Measurements from ENCODE around the gene ERMAP. TPM values are rescaled to one million over a fixed set of nuclear protein-coding genes. Genes with fewer than 3 reads are reported as not detected.
A peak's percentile ranks its signal among the peaks of the same experiment; 100 is the strongest.
"Not testable (repeated sequence)": the region's sequence is repeated elsewhere in the genome, so short reads cannot be mapped to it uniquely, and the experiment has no call there.

The ERMAP gene
- total RNA-seq, 2 donors from 2014 or later: 9.0 to 13.3 TPM

DNA sequence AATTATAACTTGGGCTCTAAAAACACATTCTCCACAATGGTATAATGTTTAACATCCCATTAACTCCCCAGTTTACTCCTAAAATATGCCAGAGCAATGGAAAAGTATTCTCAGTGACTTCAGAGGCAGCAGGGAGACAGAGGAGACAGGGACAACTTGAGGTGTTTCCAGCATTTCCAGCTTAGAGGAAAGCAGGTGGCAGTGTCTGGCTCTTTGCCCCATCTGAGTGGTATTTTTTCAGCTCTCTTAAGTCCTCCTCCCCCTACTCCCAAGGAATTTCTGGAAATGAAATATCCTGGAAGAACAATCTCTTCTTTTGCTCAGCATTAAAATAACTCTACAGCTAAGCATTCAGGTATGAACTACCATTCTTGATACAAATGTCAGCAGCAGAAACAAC is 10.8 kb upstream of the ERMAP start:
- Histone ChIP-seq H3K27me3 (no peaks in the 10 kb centered on the region), H3K27ac (no peak overlapping the region), H3K9ac (ENCODE audit: low read depth in 2 of 2, low read length in 2 of 2) (no peak overlapping the region), H3K36me3 (no peaks in the 10 kb centered on the region), H3K9me3 (no peaks in the 10 kb centered on the region), H3K4me1 (no peaks in the 10 kb centered on the region), H3K4me3 (no peak overlapping the region)
- TF ChIP-seq, protein P1, sequence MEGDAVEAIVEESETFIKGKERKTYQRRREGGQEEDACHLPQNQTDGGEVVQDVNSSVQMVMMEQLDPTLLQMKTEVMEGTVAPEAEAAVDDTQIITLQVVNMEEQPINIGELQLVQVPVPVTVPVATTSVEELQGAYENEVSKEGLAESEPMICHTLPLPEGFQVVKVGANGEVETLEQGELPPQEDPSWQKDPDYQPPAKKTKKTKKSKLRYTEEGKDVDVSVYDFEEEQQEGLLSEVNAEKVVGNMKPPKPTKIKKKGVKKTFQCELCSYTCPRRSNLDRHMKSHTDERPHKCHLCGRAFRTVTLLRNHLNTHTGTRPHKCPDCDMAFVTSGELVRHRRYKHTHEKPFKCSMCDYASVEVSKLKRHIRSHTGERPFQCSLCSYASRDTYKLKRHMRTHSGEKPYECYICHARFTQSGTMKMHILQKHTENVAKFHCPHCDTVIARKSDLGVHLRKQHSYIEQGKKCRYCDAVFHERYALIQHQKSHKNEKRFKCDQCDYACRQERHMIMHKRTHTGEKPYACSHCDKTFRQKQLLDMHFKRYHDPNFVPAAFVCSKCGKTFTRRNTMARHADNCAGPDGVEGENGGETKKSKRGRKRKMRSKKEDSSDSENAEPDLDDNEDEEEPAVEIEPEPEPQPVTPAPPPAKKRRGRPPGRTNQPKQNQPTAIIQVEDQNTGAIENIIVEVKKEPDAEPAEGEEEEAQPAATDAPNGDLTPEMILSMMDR (IDR thresholded peaks at IDR 0.05): no peak
- intact Hi-C loops (cut with DNase I): no loop called here
- no peak for DNase-seq

- Histone ChIP-seq H3K27me3 (no peaks in the 10 kb centered on the region), H3K9ac (ENCODE audit: low read depth in 2 of 2, low read length in 2 of 2) (no peak overlapping the region), H3K4me3 (no peak overlapping the region), H3K36me3 (no peaks in the 10 kb centered on the region), H3K4me1 (no peaks in the 10 kb centered on the region), H3K27ac (no peak overlapping the region), H3K9me3 (no peaks in the 10 kb centered on the region)
- intact Hi-C loops (cut with DNase I): no loop called here
- DNase-seq: no peak
- TF ChIP-seq, protein P1 (IDR thresholded peaks at IDR 0.05): no peak
Observed at GRCh38 chr1:42806593-42806992, 10.3 kb upstream of the ERMAP start.

DNA sequence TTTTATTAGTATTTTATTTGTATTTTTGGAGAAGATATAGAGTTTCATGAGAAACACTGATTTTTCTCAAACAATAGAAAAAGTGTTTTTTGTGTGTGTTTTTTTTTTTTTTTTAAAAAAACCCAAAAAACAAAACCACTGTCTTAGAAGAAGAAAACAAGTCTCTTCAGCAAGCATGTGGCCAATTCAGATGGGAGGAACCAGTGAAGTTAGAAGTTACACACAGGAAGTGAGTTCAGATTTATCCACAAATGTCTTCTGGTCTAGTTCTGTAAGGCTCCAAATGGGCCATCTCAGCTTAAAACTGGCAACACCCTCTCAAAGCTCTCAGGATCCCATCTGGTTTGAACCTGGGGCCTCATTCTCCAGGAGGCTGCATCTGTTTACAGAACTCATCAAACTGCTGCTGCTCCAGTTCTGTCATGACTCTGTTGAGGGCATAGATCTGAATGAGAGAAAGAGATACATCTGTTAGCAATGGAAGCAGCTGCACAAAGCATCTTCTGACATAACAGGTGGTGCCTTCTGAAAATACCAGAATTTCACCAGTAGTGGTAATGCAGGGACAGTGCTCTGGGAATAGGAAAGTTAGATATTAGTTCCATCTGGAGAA is 9.8 kb upstream of the ERMAP start:
- no peak overlapping the region for H3K9ac ChIP-seq (ENCODE audit: low read depth in 2 of 2, low read length in 2 of 2)
- TF ChIP-seq, protein P1 (IDR thresholded peaks at IDR 0.05): no peak
- no peaks in the 10 kb centered on the region for H3K27me3 ChIP-seq
- H3K4me3 ChIP-seq: no peak overlapping the region
- no peak for DNase-seq
- H3K36me3 ChIP-seq: no peaks in the 10 kb centered on the region
- H3K4me1 ChIP-seq: no peaks in the 10 kb centered on the region
- H3K9me3 ChIP-seq: no peaks in the 10 kb centered on the region
- H3K27ac ChIP-seq: no peak overlapping the region
- intact Hi-C loops (cut with DNase I): no loop called here

DNA sequence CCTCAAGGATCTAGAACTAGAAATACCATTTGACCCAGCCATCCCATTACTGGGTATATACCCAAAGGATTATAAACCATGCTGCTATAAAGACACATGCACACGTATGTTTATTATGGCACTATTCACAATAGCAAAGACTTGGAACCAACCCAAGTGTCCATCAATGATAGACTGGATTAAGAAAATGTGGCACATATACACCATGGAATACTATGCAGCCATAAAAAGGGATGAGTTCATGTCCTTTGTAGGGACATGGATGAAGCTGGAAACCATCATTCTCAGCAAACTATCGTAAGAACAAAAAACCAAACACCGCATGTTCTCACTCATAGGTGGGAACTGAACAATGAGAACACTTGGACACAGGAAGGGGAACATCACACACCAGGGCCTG is 2.1 kb upstream of the ERMAP start:
- not testable (repeated sequence) for H3K27me3 ChIP-seq; H3K9ac ChIP-seq (ENCODE audit: low read depth in 2 of 2, low read length in 2 of 2); H3K36me3 ChIP-seq; H3K4me3 ChIP-seq; H3K9me3 ChIP-seq; H3K27ac ChIP-seq; H3K4me1 ChIP-seq; DNase-seq
- intact Hi-C loops (cut with DNase I): loop anchor here (5.0 kb wide), 1 partner anchor 48 kb away; the partner anchor contains the start of genes C1orf50 and P3H1

DNA sequence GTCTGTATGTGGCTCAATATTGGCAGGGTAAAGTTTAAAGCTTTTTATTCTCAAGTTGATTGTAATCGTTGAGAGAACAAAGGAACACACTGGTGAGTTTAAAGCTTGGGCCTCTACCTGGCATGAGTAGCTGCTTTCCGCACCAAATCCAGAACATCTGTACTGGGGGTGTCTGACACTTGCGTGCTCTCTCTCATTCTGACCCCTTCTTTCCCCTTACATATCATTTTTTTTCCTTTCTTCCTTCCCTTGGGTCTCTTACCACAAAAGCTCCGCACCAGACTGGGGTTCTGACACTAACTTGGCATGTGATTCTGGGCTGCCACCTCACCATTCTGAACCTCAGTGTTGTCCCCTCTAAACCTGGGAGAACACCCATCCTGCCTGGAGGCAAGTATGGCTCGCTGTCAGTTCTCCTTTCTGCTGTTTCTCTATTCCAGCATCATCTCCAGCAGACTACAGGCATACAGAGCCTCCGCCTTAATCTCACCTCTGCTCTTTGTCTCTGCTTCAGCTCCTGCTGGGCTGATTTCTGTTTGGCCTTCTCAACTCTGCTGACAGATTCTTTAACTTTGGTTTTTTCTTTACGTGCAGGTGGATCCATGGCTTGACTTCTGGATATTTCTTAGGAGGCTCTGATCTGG is 859 bp upstream of the ERMAP start:
- Histone ChIP-seq H3K36me3 (no peaks in the 10 kb centered on the region), H3K27ac (peak overlapping the region; percentile 96), H3K9me3 (no peaks in the 10 kb centered on the region), H3K9ac (ENCODE audit: low read depth in 2 of 2, low read length in 2 of 2) (peak overlapping the region; percentile 68 to 88), H3K4me1 (peaks cover 4% of the 10 kb centered on the region), H3K4me3 (peak overlapping the region; percentile 54), H3K27me3 (no peaks in the 10 kb centered on the region)
- intact Hi-C loops (cut with DNase I): loop anchor here (5.0 kb wide), 1 partner anchor 49 kb away; the partner anchor contains the start of genes C1orf50 and P3H1
- DNase-seq: no peak
- TF ChIP-seq, protein P1 (IDR thresholded peaks at IDR 0.05): no peak

GRCh38 chr1:42817440-42817767 is 482 bp downstream of the ERMAP start:
- no peaks in the 10 kb centered on the region for H3K36me3 ChIP-seq
- no peaks in the 10 kb centered on the region for H3K9me3 ChIP-seq
- TF ChIP-seq, protein P1 (IDR thresholded peaks at IDR 0.05): no peak
- peaks cover 4% of the 10 kb centered on the region for H3K4me1 ChIP-seq
- no peak overlapping the region for H3K9ac ChIP-seq (ENCODE audit: low read depth in 2 of 2, low read length in 2 of 2)
- intact Hi-C loops (cut with DNase I): loop anchor here (5.0 kb wide), 1 partner anchor 50 kb away; the partner anchor contains the start of genes C1orf50 and P3H1
- H3K27me3 ChIP-seq: no peaks in the 10 kb centered on the region
- no peak for DNase-seq
- peak overlapping the region; percentile 96 for H3K27ac ChIP-seq
- H3K4me3 ChIP-seq: peak overlapping the region; percentile 54

All from colonic mucosa (tissue), 4 donors.